MM.1S (cell line): ENCODE data around the gene ZBTB45.

Source experiments
- DNase-seq: peaks from one replicate; pipeline ENCODE4 v3.0.0-alpha.2; 2015
- H2AFZ ChIP-seq: fragments of 300-600 bp; sonication (generic); 2 replicates; pipeline ENCODE4 v1.6.0; 2016; ENCODE audit warnings: antibody characterized with exemption, low read length
- H3F3A ChIP-seq: fragments of 300-600 bp; sonication (generic); 2 replicates; pipeline ENCODE4 v1.6.1; 2016; ENCODE audit warnings: mild to moderate bottlenecking, antibody characterized with exemption, low read length, moderate library complexity, mixed read lengths; ENCODE audit not compliant: insufficient read depth
- H3K27ac ChIP-seq: fragments of 300-600 bp; sonication (generic); 2 replicates; pipeline ENCODE4 v1.5.1; 2016; ENCODE audit warnings: mild to moderate bottlenecking, low read length
- H3K27me3 ChIP-seq: fragments of 300-600 bp; sonication (generic); replicated peaks from 2 replicates; pipeline ENCODE4 v1.6.0; 2016; ENCODE audit warnings: low read length; ENCODE audit not compliant: insufficient read depth
- H3K36me3 ChIP-seq: fragments of 300-600 bp; sonication (generic); replicated peaks from 2 replicates; pipeline ENCODE4 v1.6.1; 2016; ENCODE audit warnings: mild to moderate bottlenecking, low read length, mixed read lengths; ENCODE audit not compliant: insufficient read depth
- H3K4me1 ChIP-seq: fragments of 300-600 bp; sonication (generic); 2 replicates; pipeline ENCODE4 v1.6.1; 2016; ENCODE audit warnings: low read length, mixed read lengths
- H3K4me2 ChIP-seq: fragments of 300-600 bp; sonication (generic); 2 replicates; pipeline ENCODE4 v1.6.0; 2016; ENCODE audit warnings: low read depth, low read length
- H3K4me3 ChIP-seq: fragments of 300-600 bp; sonication (generic); 2 replicates; pipeline ENCODE4 v1.5.1; 2016; ENCODE audit warnings: low read length, mixed read lengths
- H3K79me2 ChIP-seq: fragments of 300-600 bp; sonication (generic); 2 replicates; pipeline ENCODE4 v1.6.1; 2016; ENCODE audit warnings: mixed run types, low read length, mixed read lengths
- H3K9ac ChIP-seq: fragments of 300-600 bp; sonication (generic); 2 replicates; pipeline ENCODE4 v1.6.1; 2016; ENCODE audit warnings: low read length, mixed read lengths
- H3K9me2 ChIP-seq: fragments of 300-600 bp; sonication (generic); replicated peaks from 2 replicates; pipeline ENCODE4 v1.6.1; 2016; ENCODE audit warnings: mild to moderate bottlenecking, low read length, mixed read lengths; ENCODE audit not compliant: insufficient read depth
- H3K9me3 ChIP-seq: fragments of 300-600 bp; sonication (generic); replicated peaks from 2 replicates; pipeline ENCODE4 v1.6.1; 2016; ENCODE audit warnings: mild to moderate bottlenecking, low read length, mixed read lengths; ENCODE audit not compliant: insufficient read depth
- H4K20me1 ChIP-seq: fragments of 300-600 bp; sonication (generic); 2 replicates; pipeline ENCODE4 v1.6.1; 2016; ENCODE audit warnings: mild to moderate bottlenecking, low read length, moderate library complexity, mixed read lengths; ENCODE audit not compliant: insufficient read depth
- CTCF ChIP-seq: fragments of 300-600 bp; sonication (generic); IDR thresholded peaks from 2 replicates; pipeline ENCODE4 v1.5.1; 2016; ENCODE audit warnings: antibody characterized with exemption, low read length, mixed read lengths
- EZH2 ChIP-seq: fragments of 300-600 bp; sonication (generic); optimal IDR thresholded peaks from 2 replicates; pipeline ENCODE3; 2017; ENCODE audit warnings: low read depth, mild to moderate bottlenecking, antibody characterized with exemption, low read length, mixed read lengths
- EZH2phosphoT487 ChIP-seq: fragments of 300-600 bp; sonication (generic); IDR thresholded peaks from 2 replicates; pipeline ENCODE4 v1.6.1; 2018; ENCODE audit warnings: antibody characterized with exemption, low read length

The ZBTB45 gene

GRCh38 chr19:58550362-58551122 lies 30.9 kb upstream of the ZBTB45 start:
- no peak for DNase-seq
- Histone ChIP-seq H3K79me2 (peaks cover 61% of the 10 kb centered on the region), H3F3A (peaks cover 47% of the 10 kb centered on the region), H3K4me2 (no peak overlapping the region), H3K9me2 (no peaks in the 10 kb centered on the region), H3K9ac (no peak overlapping the region), H3K4me3 (no peak overlapping the region), H3K9me3 (no peaks in the 10 kb centered on the region), H4K20me1 (peaks cover 29% of the 10 kb centered on the region), H3K27me3 (no peaks in the 10 kb centered on the region), H3K36me3 (peaks cover 27% of the 10 kb centered on the region), H3K4me1 (peaks cover 15% of the 10 kb centered on the region), H2AFZ (no peak overlapping the region), H3K27ac (no peak overlapping the region)
- TF ChIP-seq CTCF (no peak), EZH2 (no peak), EZH2phosphoT487 (no peak)

GRCh38 chr19:58549664-58550361 lies 30.2 kb upstream of the ZBTB45 start:
- TF ChIP-seq EZH2 = no peak
- no peak for TF ChIP-seq EZH2phosphoT487
- TF ChIP-seq CTCF = no peak
- Histone ChIP-seq H3K36me3 (peaks cover 27% of the 10 kb centered on the region), H3K27ac (no peak overlapping the region), H4K20me1 (peaks cover 36% of the 10 kb centered on the region), H2AFZ (no peak overlapping the region), H3K4me2 (no peak overlapping the region), H3K4me1 (peaks cover 11% of the 10 kb centered on the region), H3K9ac (no peak overlapping the region), H3K9me2 (no peaks in the 10 kb centered on the region), H3K4me3 (no peak overlapping the region), H3F3A (peaks cover 40% of the 10 kb centered on the region), H3K27me3 (no peaks in the 10 kb centered on the region), H3K79me2 (peaks cover 66% of the 10 kb centered on the region), H3K9me3 (no peaks in the 10 kb centered on the region)
- DNase-seq = no peak

- Histone ChIP-seq H3K79me2 (peaks cover 62% of the 10 kb centered on the region), H3K27me3 (no peaks in the 10 kb centered on the region), H3K4me2 (no peak overlapping the region), H3K27ac (no peak overlapping the region), H3K4me1 (peaks cover 11% of the 10 kb centered on the region), H3F3A (peaks cover 33% of the 10 kb centered on the region), H3K9me2 (no peaks in the 10 kb centered on the region), H2AFZ (no peak overlapping the region), H3K36me3 (peaks cover 27% of the 10 kb centered on the region), H3K4me3 (no peak overlapping the region), H4K20me1 (peaks cover 36% of the 10 kb centered on the region), H3K9me3 (no peaks in the 10 kb centered on the region), H3K9ac (no peak overlapping the region)
- no peak for DNase-seq
- TF ChIP-seq EZH2phosphoT487 (no peak), EZH2 (no peak), CTCF (no peak)
Measured at GRCh38 chr19:58548859-58549663, 29.5 kb upstream of the ZBTB45 start.
